ENCODE data around the gene DDA1.

The DDA1 gene

DNA sequence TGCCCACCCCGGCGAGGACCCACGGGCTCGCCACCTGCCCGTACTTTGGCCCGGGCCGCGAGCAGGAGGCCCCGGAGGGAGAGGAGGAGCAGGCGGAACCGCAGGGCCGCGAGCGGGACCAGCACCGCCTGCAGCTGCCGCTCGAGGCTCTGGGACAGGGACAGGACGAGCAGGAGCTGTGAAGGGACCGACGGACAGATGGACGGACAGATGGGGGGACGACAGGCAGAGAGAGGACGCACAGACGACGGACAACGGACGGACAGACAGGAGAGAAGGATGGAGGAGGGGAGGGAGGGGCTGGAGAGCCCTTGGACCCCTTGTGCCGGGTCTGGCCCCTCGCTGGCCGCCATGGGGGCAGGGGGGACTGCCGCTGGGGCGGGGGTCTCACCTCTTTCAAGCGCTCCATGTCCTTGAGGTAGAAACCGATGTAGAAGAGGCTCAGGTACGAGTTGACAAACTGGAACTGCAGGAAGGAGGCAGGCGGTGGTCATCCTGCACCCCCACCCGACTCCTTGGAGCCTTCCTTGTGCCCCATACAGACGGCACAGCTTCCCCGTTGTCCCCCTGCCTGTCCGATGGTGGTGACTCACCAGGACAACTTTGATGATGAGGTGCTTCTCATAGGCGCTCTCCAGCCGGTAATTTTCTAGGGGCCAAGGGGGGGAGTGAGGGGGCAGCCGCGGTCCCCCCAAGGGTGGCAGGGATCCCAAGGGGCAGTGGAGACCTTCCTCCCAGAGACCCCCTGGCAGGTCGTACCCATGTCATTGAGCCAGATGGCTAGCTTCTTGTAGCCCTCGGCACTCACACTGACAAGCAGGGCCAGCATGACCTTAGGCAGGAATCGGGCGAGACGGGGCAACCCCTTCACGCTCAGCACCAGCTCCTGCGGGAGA lies 20.3 kb downstream of the DDA1 start:
- no peak for DNase-seq (ENCODE audit: low read depth in 2 of 2)

DNA sequence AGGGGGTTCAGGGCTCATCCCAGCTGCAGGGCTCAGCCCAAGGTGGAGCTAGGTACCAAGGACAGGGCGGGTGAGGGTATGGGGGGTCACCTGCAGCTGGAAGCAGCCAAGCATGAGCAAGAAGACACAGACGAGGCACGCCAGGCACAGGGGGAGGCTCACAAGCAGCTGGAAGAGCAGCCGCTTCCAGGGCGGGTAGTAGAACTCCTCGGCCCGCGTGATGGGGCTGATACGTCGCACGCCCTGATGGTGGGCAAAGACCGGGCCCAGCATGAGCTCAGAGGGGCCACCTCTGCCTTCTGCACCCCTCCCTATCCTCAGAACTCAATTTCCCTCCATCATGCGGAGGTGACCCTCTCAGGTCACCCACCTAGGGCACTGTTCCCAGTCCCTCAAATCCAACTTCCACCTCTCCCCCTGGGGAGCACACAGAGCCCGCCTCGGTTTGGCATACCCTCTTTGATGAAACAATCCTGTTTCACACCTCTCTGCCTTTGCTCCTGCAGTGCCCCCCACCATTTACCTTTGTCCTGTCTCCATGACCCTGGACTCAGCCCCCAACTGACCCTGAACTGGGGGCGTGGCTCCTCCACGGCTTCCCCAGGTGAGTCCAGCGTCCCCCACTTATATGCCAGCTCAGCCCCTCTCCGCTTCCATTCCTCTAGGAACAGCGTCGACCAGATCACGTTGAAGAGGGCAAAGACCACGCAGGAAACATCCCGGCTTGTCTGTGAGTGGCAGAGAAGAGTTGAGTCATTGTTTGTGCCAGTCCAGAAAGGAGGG lies 21.1 kb downstream of the DDA1 start:
- no peak for DNase-seq (ENCODE audit: low read depth in 2 of 2)

DNA sequence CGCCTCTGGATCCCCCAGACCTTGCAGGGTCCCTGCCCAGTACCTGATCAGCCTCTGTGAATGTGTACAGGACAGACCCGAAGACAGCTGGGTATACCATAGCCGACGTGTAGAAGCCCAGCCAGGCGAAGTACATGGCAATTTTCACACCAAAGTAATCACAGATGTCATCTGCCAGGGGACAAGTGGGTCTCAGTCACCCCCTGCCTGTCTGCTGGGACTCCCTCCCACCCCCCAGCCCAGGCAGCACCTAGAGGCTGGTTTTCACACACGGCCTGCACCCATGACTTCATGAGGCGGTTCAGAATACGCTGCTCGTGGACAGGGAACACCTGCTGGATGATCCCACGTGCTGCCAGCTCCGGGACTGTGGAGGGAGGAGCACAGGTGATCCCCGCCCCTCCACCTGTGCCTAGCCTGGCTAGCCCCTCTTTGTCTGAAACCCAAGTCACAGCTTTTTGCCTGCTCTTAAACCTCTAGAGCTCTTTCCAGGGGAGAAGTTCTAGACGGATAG lies 21.7 kb downstream of the DDA1 start:
- DNase-seq (ENCODE audit: low read depth in 2 of 2) = no peak

DNA sequence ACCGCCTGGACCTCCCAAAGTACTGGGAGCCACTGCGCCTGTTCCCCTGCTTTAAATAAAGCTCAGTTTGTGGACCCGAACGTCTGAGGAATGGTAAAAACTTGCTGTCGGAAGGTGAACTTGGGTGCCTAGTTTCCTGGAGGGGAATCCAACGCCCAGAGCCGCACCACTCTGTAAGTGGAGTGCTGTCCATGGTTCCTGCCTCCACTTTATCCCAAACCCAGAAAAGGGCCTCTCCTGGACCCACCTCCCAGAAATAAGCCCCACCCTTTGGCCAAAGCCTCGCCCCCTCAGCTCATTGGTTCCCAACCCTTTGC lies 23.0 kb downstream of the DDA1 start:
- no peak for DNase-seq (ENCODE audit: low read depth in 2 of 2)

DNA sequence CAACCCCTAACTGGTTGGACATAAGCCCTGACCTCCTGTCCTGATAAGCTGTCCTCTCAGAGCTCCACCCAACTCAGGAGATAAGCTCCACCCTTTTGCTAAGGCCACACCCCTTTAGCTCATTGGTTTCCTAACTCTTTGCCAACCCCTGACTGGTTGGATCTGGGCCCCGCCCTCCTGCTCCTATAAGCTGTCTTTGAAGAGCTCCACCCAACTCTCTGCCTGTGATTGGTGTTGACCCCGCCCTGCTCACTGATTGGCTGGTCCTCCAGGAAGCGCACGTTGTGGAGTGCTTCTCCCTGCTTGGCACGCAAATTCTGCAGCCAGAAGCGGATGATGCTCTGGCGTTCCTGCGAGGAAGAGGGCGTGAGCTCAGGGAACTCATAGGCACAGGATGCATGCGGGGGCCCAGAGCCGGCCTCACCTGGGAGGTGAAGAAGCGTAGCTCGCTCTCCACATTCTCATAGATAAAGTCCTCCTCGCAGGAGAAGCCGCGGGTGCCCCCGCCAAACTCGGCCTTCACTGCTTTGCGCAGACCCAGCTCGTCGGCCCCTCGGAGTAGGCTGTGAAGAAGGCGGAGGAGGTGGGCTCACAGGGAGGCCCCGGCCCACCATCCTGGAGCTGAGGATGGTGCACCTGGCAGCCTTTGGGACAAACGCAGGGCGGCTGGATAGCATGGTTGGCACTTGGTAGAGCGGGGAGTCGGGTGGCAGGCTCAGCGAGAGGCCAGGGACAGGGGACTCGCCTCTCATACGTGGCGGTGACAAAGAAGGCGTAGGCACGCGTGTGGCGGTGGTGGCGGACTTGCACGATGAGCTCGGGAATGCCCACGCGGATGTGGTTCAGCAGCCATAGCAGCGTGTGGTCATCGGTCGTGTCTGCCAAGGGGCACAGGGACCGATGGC lies 23.6 kb downstream of the DDA1 start:
- DNase-seq (ENCODE audit: low read depth in 2 of 2) = no peak

DNA sequence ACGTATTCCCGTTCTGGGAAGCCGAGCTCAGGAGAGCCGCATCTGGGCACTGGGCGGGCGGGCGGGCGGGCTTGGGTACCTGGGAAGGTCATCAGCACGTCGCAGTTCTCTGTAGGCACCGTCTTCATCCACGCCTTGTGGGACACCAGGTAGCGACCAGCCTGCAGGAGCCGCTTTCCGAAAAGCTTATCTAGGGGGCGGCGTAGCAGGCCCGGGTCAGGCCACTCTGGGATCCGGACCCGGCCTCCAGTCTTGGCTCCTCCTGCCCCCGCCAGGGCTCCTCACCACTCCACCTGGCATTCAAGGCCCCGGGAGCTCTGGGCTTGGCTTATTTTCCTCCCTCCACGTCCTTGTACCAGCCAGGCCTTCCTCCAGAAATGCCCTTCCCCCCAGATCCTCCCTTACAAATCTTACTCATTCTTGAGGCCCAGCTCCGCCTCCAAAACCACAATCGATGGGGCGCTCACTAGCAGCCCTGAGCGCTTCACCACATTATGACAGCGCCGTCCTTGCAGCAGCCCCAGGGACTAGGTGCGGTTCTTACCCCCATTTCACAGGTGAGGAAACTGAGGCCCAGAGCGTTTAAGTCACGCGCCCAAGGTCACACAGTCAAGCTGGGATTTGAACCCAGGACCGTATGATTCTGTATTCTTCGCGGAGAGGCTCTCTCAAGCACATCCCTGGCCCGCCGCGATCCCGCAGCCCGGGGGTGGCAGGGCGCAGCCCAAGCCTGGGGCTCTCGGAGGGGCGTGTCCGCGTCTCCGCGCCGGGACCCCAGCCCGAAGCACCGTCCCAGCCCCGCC lies 24.4 kb downstream of the DDA1 start:
- peak; percentile 51 for DNase-seq (ENCODE audit: low read depth in 2 of 2)

DNA sequence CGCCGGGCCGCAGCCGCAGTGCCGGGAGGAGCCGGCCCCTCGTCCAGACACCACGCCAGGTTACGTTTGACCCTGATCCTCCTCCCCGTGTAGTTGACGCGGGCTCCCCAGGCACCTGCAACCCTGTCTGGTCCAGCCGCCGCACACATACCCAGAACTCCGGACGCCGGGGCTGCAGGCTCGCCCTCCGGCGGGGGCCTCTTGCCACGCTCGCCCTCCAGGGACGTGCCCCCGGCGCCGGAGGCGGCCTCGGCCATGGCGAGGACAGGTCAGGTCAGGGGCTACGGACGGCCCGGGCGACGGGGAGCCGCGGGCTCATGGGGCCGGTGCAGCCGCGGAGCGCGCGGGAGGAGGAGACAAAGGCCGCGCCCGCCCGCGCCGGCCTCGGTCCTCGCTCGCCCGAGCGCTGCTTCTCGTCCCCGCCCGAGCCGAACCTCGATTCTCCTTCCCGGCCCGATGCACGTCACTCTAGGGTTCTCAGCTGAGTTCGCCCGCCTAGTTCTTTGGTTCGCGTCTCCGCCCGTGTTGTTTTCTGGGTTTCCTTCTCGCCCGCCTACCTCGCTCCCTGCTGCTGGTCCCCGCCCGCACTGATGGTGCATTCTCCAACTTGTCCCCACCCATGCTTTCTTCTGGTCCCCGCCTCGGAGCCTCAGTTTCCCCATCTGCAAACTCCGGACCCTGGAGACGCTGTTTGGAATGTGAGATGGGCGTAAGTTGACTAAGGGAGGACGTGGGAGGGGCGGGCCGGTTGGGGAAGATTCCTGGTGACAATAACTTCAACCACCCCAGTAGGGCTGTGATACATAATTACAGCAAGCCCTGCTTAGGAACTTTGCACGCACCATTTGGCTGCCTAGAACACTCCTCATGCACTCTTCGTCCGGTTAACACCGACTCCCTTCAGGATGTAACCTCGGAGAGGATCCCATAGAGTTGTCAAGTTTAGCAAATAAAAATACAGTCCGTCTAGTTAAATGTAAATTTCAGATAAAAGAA lies 25.3 kb downstream of the DDA1 start, which contains the start of gene ANO8:
Gene ANO8, minus strand, starts transcription at position 442 of the 996 bp plus-strand sequence. Its CDS starts 185 bp downstream, at position 257.
- DNase-seq (ENCODE audit: low read depth in 2 of 2) = peak; percentile 98

DNA sequence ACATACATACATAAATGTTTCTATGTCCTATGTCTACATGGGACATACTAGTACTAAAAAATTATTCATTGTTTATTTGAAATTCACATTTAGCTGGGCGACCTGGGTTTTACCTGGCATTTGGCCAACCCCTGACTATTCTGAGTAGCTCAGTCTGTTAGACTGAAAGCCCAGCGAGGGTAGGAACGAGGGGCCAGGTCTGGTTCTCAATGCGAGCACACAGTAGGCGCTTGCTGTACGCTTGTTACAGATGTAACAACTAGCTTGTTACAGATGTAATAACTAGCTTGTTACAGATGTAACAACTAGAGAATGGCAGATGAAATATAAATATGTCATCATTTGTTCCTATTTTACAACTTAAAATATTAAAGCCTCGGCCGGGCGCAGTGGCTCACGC lies 26.2 kb downstream of the DDA1 start:
- no peak for DNase-seq (ENCODE audit: low read depth in 2 of 2)

DNA sequence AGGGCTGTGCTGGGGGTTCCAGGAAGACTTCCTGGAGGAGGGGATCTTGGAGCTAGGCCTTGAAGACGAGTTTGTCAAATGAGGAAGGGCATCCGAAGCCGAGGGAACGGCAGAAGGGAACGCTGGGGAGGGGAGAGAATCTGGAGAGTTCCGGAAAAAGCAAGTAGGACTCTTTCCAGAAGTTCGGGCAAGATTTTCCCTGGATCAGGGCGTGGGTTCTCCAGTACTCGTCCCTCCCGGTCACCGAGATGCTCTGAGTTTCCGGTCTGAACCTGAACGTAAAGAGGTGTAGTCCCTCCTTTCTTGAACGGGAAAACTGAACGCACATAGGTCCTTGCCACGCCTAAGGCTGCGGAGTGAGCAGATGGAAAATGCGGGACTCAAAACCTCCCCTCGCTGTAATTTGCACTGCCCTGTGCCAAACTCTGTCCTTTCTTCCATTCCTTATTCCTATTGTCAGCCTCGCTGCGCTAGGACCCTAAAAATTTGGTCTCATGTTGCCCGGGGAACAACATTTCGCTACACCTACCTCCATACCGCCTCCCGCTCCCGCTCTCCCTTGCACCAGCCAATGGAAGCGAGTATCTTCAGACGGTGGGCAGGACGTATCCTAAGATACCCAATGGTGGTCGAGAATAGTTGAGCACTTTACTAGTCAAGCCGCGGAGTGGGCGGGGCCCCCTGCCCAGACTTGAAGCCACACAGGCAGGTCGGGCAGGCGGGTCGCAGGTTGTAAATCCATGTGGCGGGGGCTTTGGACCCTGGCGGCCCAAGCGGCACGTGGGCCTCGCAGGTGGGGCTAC lies 27.7 kb downstream of the DDA1 start, which contains the start of gene GTPBP3:
Gene GTPBP3, plus strand, starts transcription at position 682 of the 803 bp plus-strand sequence. Its CDS starts 59 bp downstream, at position 741.
- peak; percentile 94 to 95 for DNase-seq (ENCODE audit: low read depth in 2 of 2)

DNA sequence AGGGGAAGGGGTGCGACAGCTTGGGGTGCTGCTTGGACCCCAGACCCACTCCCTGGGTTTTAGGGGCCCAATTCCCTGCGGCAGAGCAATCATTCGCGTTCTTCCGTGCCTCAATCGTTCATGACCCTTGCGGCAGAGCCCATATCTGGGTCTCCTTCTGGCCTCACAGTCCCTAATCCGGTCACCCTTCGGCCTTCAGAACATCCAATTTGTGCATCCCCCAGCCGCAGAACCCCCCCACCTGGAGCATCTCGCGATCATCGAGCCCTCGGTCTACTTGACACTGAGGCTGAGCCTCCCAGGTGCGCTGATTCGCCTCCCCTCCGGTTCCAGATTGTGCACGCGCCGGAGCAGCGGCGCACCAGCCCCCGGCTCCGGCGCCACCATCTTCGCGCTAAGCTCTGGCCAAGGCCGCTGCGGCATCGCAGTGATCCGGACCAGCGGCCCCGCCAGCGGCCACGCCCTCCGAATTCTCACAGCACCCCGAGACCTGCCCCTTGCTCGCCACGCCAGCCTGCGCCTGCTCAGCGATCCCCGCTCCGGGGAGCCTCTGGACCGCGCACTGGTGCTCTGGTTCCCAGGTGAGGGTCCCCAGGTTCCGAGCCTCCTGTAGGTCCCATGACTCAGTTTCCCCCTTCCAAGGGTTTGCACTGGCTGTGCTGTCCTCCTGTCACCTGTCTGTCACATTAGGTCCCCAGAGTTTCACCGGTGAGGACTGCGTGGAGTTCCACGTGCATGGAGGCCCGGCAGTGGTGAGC lies 28.5 kb downstream of the DDA1 start:
- DNase-seq (ENCODE audit: low read depth in 2 of 2) = no peak

DNA sequence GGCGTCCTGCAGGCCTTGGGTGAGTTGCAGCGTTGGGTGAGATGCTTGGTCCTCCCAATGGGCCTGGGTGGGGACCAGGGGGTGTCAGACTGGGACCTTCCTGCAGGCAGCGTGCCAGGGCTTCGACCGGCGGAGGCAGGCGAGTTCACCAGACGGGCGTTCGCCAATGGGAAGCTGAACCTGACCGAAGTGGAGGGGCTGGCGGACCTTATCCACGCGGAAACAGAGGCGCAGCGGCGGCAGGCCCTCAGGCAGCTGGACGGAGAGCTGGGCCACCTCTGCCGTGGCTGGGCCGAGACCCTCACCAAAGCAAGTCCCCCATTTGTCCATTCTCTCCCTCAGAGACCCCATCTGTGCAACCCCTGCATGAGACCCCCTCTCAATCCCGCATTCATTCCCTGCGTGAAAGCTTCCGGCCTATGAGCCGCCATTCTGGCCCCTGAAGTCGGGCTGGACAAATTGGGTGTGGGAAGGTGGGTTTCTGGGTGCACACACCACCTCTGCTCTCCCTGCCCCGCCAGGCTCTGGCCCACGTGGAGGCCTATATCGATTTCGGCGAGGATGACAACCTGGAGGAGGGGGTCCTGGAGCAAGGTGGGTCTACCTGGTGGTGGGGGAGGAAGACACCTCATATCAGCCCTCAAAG lies 29.2 kb downstream of the DDA1 start:
- DNase-seq (ENCODE audit: low read depth in 2 of 2) = no peak

DNA sequence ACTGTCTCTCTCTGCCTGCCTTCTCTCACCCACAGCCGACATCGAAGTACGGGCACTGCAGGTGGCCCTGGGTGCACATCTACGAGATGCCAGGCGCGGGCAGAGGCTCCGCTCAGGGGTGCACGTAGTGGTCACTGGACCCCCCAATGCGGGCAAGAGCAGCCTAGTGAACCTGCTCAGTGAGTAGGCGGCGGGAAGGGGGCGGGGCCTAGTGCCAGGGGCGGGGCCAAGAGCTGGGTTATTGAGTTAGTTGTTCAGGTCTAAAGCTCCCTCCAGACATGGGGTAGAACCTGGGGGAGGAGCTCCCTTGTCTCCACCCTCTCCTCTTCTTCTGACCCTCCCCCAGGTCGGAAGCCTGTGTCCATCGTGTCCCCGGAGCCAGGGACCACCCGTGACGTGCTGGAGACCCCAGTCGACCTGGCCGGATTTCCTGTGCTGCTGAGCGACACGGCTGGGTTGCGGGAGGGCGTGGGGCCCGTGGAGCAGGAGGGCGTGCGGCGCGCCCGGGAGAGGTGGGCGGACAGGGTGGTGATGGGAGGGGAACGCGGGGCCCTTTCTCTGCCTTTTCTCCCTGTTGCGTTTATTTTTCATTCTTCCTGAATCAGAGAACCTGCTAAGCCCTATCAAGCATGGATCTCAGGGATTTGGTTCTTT lies 29.9 kb downstream of the DDA1 start:
- no peak for DNase-seq (ENCODE audit: low read depth in 2 of 2)

DNA sequence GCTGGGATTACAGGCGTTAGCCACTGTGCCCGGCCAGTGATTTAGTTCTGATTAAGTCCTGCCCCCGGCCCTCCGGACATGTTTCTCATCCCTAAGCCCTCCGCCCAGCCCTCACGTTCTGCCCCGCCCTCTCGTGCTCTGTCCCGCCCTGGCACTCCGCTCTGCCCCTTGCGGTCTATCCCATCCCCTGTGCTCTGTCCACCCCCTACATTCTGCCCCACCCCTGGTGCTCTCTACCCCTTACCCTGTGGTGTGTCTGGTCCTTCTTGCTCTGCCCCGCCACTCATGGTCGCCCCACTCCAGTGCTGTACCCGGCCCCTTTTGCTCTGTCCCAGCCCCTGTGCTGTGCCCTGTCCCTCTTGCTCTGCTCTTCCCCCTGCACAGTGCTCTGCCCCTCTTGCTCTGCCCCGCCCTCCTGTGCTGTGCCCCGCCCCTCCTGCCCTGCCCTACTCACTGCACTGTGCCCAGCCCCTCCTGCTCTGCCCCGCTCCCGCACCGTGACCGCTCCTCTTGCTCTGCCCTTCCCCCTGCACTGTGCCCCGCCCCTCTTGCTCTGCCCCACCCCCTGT lies 31.0 kb downstream of the DDA1 start:
- DNase-seq (ENCODE audit: low read depth in 2 of 2) = no peak

DNA sequence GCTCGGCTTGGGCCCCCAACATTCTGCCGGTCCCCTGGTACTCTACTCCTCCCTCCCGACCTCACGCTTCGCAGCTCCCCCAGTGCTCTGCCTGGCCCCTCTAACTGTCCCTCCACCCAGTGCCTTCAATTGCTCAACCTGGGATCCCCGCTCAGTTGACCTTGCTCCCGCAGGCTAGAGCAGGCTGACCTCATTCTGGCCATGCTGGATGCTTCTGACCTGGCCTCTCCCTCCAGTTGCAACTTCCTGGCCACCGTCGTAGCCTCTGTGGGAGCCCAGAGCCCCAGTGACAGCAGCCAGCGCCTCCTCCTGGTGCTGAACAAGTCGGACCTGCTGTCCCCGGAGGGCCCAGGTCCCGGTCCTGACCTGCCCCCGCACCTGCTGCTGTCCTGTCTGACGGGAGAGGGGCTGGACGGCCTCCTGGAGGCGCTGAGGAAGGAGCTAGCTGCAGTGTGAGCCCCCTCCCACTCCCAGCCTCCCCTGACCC lies 31.6 kb downstream of the DDA1 start:
- DNase-seq (ENCODE audit: low read depth in 2 of 2) = no peak

DNA sequence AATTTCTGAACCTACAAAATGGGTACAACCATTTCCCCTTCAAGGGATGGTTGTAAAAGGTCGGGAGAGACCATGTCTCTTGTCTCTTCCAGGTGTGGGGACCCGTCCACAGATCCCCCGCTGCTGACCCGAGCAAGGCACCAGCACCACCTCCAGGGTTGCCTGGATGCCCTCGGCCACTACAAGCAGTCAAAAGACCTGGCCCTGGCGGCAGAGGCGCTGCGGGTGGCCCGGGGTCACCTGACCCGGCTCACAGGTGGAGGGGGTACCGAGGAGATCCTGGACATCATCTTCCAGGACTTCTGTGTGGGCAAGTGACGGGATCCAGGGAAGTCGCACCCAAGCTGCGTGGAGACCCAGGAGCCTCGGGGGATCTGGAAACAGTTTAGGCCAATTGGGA lies 32.0 kb downstream of the DDA1 start:
- no peak for DNase-seq (ENCODE audit: low read depth in 2 of 2)

DNA sequence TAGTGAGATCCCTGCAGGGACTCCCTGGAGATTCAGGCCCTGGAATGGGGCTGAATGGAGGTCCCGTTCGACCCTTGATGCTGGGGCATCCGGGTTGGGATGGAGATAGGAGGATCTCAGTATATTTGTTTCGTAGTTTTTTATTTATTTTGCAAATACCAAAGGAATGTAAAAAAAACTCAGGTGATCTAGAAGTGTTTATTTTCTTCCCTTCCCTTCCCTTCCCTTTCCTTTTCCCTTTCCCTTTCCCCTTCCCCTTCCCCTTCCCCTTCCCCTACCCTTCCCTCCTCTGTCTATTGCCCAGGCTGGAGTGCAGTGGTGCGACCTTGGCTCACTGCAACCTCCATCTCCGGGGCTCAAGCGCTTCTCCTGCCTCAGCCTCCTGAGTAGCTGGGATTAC lies 32.5 kb downstream of the DDA1 start:
- no peak for DNase-seq (ENCODE audit: low read depth in 2 of 2)
